GM21786 (cell line): ENCODE data around the gene NTM.

Experiments used
- ATAC-seq: cut with Tn5 transposase; IDR thresholded peaks from one replicate; pipeline ENCODE4 v1.9.1; 2021; ENCODE audit not compliant: unreplicated experiment

The NTM gene

DNA sequence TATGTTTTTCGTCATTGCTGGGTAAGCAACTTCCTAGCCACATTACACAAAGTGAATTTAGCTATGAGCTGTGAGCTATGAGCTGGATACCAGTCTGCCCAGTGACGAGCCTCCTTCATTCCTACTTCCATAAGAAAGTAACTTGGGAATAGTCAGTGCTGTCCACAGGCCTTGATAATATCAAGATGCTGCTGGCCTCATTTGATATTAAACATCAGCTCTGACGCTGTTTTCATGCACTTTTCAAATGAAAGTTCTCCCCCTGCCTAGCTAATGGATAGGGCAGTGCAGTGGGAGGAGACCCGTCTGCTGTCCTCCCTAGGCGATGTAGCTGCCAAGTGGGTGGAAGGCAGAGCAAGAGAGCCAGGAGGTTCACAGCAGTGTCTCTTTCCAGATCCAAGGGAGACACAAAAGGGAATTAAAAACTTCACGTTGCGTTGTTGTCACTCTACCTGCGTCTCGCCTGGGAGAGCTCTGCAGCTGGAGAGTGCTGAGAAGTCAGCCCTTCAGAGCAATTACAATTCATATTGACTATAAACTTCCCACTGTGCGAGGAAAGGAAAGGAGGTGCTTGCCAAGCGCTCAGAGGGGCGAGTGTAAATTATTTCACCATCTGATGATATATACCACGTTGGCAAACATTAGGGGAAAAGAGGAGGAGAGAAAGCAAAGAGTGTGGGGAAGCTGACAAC, 861.4 kb downstream of the NTM start:
- no peak for ATAC-seq

- no peak for ATAC-seq
Measured at GRCh38 chr11:132234878-132235277, 864.5 kb downstream of the NTM start.

DNA sequence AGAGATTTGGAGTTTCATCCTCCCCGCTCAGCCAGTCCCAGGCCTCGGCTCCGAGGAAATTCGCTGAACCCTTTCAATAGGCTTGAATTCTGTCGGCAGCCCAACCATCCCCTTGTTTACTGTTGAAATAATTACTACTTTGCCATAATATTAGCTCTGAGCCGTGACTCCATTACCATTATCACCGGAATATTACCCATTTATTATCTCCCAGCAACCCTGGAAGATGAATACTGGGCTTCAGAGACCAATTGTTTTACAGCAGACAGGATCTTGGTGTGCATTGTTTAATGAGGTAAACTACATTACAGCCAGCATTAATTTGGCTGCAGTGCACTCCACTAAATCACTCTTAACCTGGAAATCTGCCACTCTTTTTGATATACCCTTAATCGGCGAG, 867.4 kb downstream of the NTM start:
- no peak for ATAC-seq

DNA sequence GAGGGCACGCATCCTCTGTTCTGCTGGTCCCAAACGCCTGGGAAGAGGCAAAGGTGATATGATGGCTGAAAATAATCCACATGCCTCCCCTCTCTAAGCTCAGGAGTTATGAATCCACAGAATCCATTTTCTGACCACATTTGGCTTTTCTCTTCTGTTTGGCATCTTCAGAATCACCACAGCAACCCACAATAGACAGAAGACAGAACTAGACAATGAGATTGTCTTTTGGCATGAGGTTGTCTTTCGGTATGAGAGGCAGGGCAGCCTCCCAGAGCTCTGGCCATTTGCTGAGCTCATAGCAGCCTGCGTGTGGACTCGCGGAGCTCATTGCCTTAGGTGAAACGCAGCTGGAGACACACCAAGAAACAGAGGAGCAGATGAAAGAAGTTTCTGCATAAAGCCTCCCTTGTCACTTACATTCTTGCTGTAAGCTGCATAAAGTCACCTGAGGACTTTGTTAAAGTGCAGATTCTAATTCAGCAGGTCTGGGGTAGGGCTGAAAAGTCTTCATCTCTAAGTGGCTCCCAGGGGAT, 868.0 kb downstream of the NTM start:
- no peak for ATAC-seq

DNA sequence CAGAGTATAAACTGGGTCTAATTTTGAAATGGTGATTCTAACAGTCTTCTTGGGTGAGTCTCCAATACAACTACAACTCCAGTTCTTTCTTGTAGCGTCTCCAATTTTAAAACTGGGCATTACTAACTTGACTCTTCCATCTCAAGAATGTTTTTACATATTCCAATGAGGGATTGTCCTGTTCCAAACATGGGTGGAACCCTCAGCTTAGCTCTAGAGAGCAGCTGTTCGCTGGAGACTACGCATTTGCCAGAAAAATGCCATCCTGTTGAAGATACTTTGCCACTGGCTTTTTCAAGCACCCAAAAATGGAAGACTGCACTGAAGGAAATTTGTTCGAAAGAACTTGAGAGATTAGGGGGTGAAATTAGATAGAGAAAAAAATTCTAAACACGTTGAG, 870.0 kb downstream of the NTM start:
- no peak for ATAC-seq

GRCh38 chr11:132242632-132243031, 872.2 kb downstream of the NTM start:
- no peak for ATAC-seq

- ATAC-seq = no peak
Measured at GRCh38 chr11:132244846-132245245, 874.4 kb downstream of the NTM start.

DNA sequence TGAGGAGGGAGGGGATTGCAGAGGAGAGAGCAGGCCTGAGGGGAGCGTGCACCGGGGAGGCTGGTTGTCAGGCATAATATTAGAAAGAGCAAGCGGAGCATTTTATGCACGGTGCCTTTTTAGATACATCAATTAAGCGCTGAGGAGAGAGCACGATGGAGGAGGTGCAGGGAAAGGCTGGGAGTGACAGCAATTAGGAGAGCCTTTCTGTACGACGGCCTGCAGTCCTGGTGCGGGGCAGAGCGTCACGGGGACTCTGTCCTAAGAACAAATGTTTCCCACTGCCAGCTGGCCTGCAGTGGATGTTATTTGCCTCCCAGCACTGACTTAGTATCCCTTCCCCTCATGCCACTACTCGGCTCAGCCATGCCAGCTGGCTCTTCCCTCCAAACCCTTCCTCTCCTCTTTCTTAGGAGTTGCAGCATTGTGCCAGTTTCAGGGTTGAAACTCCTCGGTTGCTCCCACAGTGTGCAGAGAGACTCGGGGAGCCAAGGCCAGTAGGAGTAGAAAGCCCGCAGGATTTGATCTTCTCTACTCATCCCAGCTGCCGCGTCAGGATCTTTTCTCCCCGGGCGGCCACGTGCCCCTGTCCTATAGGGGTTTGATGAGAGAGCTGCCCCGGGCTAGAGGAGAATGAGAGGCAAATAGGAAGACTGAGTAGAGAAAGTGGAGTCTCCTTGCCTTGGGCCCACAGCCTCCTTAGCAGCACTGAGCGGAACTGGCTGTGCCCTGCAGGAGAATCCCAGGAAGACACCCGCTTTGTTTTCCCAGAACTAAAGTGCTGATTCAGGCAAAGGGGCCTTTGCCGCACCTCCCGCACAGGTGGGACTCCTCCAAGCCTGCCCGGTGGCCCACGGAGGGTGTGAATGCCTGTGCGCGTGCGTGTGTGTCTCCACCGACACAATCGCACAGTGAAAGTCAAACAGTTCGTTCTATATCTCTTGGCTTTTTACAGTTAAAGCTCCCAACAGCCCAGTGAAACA, 875.3 kb downstream of the NTM start:
- ATAC-seq = no peak

DNA sequence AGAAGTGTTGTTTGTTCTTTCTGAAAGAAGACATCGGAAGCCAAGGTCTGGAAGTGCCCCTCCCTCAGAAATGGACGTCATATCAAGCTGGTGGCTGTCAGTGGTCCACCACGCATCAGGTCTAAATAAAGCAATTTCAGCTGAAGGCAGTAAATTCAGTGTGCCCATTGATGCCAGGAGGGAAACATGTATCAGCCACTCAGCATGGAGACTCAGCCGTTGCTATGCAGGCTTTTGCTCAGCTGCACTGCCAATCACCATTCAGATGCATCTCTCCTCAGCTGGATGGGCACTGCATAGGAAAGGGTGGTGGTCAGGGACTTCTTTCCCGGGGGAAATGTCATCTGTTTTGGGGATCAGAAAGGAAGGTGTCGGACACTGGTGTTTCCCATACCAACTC, 878.2 kb downstream of the NTM start:
- ATAC-seq = no peak

GRCh38 chr11:132249256-132249655, 878.8 kb downstream of the NTM start:
- ATAC-seq = no peak

DNA sequence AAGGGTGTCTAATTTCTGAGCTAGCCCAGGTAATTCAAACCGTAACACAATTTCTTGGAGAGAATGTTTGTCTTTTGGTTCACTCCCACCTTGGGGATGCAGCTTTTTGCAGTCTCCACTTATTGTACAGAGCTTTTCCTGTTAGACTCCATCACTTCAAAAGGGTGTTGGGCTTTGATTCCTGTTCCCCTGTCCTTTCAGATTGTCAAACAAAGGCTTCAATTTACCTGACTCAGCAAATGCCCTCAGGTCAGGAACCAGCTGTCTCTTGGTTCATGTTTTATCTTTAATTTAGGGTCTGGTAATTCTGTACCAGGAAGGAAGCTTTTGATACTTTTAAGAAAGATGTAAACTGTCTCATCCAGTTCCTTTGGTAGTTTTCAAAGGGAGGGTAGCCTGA, 880.6 kb downstream of the NTM start:
- ATAC-seq = no peak

- no peak for ATAC-seq
Measured at GRCh38 chr11:132253469-132254264, 883.3 kb downstream of the NTM start.

- no peak for ATAC-seq
Measured at GRCh38 chr11:132254906-132255305, 884.5 kb downstream of the NTM start.

DNA sequence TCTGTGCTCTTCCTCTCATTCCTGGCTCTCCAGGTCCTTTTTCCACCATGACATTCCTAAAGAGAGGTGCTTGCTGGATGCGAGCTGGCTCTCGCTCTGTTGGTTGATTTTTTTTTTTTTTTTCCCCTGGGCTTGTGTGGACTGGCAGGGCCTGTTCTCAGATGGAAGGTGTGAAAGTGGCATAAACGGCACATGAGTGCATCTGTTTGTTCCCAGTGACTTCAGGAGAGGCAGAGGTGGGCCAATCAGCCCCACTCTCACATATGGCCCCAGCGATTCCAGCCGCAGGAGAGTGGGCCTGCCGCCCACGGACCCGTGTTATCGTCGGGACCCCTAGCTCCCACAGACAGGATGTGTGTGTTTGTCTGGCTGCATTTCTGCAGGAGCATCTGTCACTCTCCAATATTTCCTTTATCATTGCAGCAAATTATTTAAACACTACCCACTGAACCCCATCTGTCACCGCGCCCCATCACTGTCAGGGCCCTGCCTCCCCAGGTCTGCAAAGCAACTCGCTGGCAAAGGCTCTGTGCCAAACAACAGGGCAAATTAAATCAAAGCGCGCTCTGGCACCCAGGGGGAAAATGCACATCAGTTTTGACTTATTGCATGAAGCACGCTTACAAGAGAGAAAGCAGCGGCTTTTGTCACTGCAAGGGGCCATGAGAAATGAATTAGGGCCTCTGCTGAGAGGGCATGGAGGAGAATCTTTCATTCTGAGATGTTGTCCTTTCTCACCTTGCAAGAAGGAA, 886.3 kb downstream of the NTM start:
- no peak for ATAC-seq

- ATAC-seq = no peak
Measured at GRCh38 chr11:132257871-132258270, 887.5 kb downstream of the NTM start.

DNA sequence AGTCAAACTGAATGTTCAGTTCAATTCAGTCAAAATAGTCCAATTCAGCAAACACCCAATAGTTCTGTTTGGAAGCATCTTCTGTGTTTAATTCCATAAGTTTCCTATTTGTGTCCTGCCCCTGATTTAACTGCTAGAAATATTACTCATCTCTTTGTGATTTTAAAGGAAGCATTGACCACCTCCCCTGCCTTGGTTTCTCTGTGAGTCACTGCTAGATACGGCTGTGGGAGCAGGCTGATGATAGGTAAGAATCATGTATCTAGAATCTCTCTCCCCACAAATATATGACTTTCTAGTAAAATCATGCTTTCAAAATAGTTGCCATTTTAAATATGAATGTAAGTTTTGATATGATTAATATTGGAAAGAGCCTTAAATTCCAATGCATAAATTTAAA, 888.5 kb downstream of the NTM start:
- ATAC-seq = no peak

DNA sequence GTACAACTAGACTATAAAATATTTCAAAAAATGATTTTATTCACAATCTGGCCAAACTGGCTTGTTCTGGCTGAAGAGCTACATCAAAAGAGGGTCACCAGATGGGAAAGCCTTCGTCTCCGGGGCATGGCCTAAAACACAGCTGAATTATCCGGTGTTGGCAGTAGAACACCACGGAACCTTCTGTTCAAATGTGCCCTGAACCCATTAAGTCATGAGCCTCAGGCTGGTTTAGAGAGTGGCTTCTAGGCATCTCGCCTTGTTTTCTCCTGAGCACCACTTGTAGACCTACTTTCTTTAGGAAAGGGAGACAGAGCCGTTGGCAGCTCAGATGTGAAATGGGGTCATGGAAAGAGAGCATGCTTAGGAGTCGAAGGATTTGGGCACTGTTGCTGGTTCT, 890.2 kb downstream of the NTM start:
- ATAC-seq = no peak

DNA sequence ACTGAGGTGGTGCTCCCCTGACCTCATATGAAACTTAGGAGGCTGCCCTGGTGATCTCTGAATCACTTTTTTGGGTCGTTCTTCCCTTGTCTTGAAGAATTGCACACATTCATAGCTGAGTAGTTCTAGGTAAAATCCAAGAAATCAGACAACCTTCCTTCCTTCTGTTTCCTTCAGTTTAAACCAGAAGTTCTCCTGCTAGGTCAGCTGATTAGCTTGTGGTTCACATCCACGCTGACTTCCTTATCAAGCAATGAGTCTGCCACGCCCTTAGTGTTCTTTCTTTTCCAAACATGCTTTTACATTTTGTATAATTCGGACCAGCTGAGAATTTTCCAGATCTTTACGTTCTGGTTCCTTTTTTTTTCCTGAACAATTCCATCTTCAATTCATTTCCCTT, 892.8 kb downstream of the NTM start:
- ATAC-seq = no peak

DNA sequence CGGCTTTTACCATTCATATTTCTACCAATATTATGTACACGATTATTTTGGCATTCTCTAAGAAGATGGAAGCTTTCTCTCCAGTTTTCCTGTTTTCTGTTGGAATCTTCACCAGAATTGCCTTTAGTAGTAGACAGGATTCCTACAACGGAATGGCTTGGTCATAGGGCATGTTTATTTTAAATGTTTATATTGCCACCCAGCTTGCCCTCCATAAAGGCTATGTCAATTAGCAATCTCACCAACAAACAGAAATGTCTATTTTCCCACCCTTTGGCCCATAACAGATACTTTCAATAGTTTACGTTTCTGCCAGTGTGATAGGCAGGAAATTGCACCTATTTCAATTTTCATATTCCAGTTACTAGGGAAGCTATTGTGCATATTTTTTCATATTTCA, 893.5 kb downstream of the NTM start:
- no peak for ATAC-seq

GRCh38 chr11:132264616-132265015, 894.2 kb downstream of the NTM start:
- ATAC-seq = no peak
